ENCODE results near the gene WDR81. TPM values are rescaled to one million over a fixed set of nuclear protein-coding genes. Genes with fewer than 3 reads are reported as not detected.
A peak's percentile ranks its signal among the peaks of the same experiment; 100 is the strongest.
"Not testable (repeated sequence)": the region's sequence is repeated elsewhere in the genome, so short reads cannot be mapped to it uniquely, and the experiment has no call there.

The WDR81 gene
- total RNA-seq, 2 donors from 2014 or later, result 17.9 to 30.9 TPM

GRCh38 chr17:1730326-1731193 lies 6.1 kb downstream of the WDR81 start:
- no peak overlapping the region for H3K4me3 Mint-ChIP-seq
- ATAC-seq, result peak; percentile 24 to 37
- H3K27me3 Mint-ChIP-seq, result no peaks in the 10 kb centered on the region
- no peak for DNase-seq (ENCODE audit: low spot score)
- peaks cover 16 to 21% of the 10 kb centered on the region in 2 donors for H3K4me1 Mint-ChIP-seq (ENCODE audit: low read depth in 2 of 2)
- H3K36me3 Mint-ChIP-seq, result no peaks in the 10 kb centered on the region
- H3K27ac Mint-ChIP-seq, result no peak overlapping the region
- H3K9me3 Mint-ChIP-seq, result no peaks in the 10 kb centered on the region

DNA sequence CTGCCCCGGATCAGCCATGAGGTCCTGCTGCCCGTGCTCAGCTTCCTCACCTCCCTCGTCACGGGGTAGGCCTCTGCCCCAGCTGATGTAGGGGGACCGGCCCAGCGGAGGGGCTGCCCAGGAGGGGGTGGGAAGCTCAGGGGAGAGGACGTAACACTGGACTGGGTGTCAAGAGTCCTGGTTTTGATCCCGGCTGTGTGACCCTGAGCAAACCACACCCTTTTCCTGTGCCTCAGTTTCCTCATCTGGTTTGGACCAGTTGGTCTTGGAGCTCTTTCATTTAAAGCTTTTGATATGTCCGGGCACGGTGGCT lies 6.6 kb downstream of the WDR81 start:
- no peak overlapping the region for H3K27ac Mint-ChIP-seq
- H3K27me3 Mint-ChIP-seq, result no peaks in the 10 kb centered on the region
- ATAC-seq (no peak), DNase-seq (ENCODE audit: low spot score) (no peak)
- no peaks in the 10 kb centered on the region for H3K9me3 Mint-ChIP-seq
- H3K36me3 Mint-ChIP-seq, result no peaks in the 10 kb centered on the region
- no peak overlapping the region for H3K4me3 Mint-ChIP-seq
- peaks cover 12 to 19% of the 10 kb centered on the region in 2 donors for H3K4me1 Mint-ChIP-seq (ENCODE audit: low read depth in 2 of 2)

GRCh38 chr17:1732241-1732832 lies 7.8 kb downstream of the WDR81 start:
- DNase-seq (ENCODE audit: low spot score), result no peak
- Mint-ChIP-seq H3K4me3 (no peak overlapping the region), H3K27ac (no peak overlapping the region), H3K27me3 (no peaks in the 10 kb centered on the region), H3K9me3 (no peaks in the 10 kb centered on the region), H3K4me1 (ENCODE audit: low read depth in 2 of 2) (peaks cover 12 to 22% of the 10 kb centered on the region in 2 donors), H3K36me3 (no peaks in the 10 kb centered on the region)
- no peak for ATAC-seq

DNA sequence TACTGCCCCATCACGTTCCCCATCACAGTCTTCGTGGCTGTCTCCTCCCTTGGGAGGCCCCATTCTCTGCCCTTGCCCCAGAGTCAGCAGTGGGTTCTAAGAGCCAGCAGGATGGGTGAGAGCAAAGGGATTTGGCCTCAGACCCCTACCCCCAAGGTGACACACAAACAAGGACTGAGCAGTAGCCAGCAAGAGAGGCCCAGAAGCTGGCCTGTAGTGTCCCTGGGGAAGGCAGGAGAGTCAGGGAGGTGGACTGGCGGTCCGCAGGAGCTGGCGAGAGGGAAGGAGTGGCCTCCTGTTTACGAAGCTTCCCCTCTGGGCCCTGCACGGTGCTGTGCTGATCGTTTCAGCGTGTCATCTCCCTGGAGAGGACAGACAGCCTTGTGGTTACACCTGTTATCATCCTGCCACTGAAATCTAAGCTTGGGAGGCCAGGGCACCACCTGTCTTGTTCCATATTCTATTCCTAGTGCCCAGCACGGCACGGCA lies 8.4 kb downstream of the WDR81 start:
- no peaks in the 10 kb centered on the region for H3K9me3 Mint-ChIP-seq
- no peak overlapping the region for H3K4me3 Mint-ChIP-seq
- no peak overlapping the region for H3K27ac Mint-ChIP-seq
- DNase-seq (ENCODE audit: low spot score) (no peak), ATAC-seq (no peak)
- no peaks in the 10 kb centered on the region for H3K27me3 Mint-ChIP-seq
- H3K4me1 Mint-ChIP-seq (ENCODE audit: low read depth in 2 of 2), result peaks cover 12 to 22% of the 10 kb centered on the region in 2 donors
- no peaks in the 10 kb centered on the region for H3K36me3 Mint-ChIP-seq

- Mint-ChIP-seq H3K4me1 (ENCODE audit: low read depth in 2 of 2) (peaks cover 7 to 17% of the 10 kb centered on the region in 2 donors), H3K27me3 (no peaks in the 10 kb centered on the region), H3K36me3 (no peaks in the 10 kb centered on the region), H3K4me3 (no peak overlapping the region), H3K27ac (no peak overlapping the region), H3K9me3 (no peaks in the 10 kb centered on the region)
- DNase-seq (ENCODE audit: low spot score), result no peak
- no peak for ATAC-seq
These were observed 9.3 kb downstream of the WDR81 start for GRCh38 chr17:1733759-1734158.

- DNase-seq (ENCODE audit: low spot score) (peak; percentile 35), ATAC-seq (no peak)
- Mint-ChIP-seq H3K4me3 (no peak overlapping the region), H3K9me3 (no peaks in the 10 kb centered on the region), H3K27ac (no peak overlapping the region), H3K4me1 (ENCODE audit: low read depth in 2 of 2) (peaks cover 0 to 9% of the 10 kb centered on the region in 2 donors), H3K27me3 (no peaks in the 10 kb centered on the region), H3K36me3 (no peaks in the 10 kb centered on the region)
These were observed 10.9 kb downstream of the WDR81 start for GRCh38 chr17:1735418-1735817.

GRCh38 chr17:1735834-1736347 lies 11.4 kb downstream of the WDR81 start:
- H3K27me3 Mint-ChIP-seq, result no peaks in the 10 kb centered on the region
- DNase-seq (ENCODE audit: low spot score), result peak; percentile 58
- H3K36me3 Mint-ChIP-seq, result no peaks in the 10 kb centered on the region
- no peaks in the 10 kb centered on the region for H3K9me3 Mint-ChIP-seq
- H3K4me3 Mint-ChIP-seq, result no peak overlapping the region
- H3K4me1 Mint-ChIP-seq (ENCODE audit: low read depth in 2 of 2), result peaks cover 0 to 9% of the 10 kb centered on the region in 2 donors
- ATAC-seq, result no peak
- no peak overlapping the region for H3K27ac Mint-ChIP-seq

DNA sequence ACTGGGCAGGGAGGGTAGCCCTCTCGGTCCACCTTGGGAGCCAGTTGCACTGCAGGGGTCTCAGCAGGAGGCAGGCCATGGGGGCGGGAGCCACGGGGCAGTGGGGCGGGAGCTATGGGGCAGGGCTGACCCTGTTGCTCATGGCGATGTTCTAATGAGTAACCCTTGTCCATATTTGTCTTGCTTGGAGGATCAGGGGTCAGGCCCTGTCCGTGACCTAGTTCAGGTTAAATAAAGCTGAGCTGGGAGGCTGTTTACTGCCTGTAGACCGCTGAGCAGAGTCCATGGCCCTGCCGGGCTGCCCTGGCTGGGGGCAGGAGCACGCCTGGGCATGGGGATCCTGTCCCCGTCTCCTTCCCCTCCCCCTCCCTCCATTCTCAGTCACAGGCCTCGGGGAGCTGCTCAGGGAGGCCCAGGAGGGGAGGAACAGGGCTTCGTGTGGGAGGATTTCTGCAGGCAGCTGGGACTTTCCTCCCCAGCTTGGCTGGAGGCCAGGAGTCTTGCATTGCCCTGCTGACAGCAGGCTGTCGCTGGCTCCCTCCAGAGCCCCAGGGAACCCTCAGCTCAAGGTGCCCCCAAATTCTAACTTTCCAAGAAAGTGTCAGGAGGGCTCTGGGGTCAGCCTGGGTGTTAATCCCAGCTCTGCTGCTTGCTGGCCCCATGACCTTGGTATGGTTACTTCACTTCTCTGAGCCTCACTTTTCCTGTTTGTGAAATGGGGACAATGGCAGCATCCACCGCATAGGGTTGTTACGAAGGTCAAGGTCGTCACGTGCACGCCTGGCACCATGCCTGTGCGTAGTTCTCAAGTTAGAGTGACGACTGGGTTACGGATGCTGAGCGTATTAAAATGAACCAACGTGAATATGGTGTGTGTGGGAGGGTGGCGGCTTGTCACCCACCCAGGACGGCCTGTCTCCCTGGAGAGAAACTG lies 12.1 kb downstream of the WDR81 start:
- no peak overlapping the region for H3K27ac Mint-ChIP-seq
- H3K36me3 Mint-ChIP-seq, result no peaks in the 10 kb centered on the region
- ATAC-seq (peak in 1 of 2 donors; percentile 32), DNase-seq (ENCODE audit: low spot score) (peak; percentile 58)
- H3K4me3 Mint-ChIP-seq, result no peak overlapping the region
- H3K4me1 Mint-ChIP-seq (ENCODE audit: low read depth in 2 of 2), result peaks cover 0 to 9% of the 10 kb centered on the region in 2 donors
- H3K9me3 Mint-ChIP-seq, result no peaks in the 10 kb centered on the region
- H3K27me3 Mint-ChIP-seq, result no peaks in the 10 kb centered on the region

DNA sequence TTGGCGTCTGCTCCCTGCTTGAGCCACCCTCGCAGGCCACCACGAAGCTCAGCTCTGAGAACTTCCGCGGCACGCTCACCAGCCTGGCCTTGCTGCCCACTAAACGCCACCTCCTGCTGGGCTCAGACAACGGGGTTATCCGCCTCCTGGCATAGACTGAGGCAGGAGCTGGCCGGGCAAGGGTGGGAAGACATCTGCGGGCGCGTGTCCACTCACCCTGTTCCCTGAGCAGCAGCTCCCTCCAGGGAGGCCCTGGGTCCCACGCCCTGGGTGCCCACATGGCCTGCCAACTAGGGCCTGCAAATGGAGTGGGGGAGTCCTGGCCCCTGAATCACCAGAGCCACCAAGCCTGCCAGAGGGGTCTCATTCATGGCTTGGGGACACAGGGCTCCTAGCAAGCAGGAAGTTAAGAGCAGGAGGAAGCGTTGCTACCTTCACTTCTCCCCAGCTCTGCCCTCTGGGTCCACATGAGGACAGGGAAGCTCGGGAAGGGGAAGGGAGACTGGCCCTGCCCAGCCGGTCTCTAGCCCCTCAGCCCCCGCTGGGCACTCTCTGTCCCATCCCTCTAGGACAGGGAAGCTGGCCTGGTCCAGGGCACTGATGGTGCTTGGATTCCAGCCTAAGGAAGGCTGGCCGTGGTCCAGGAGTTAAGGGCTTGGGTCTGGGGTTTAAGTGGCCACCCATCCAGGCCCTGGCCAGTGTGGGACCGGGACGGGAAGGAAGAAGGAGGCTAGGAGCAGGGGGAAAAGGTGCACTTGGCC lies 13.2 kb downstream of the WDR81 start:
- Mint-ChIP-seq H3K4me3 (no peak overlapping the region), H3K27me3 (no peaks in the 10 kb centered on the region), H3K4me1 (ENCODE audit: low read depth in 2 of 2) (peaks cover 0 to 9% of the 10 kb centered on the region in 2 donors), H3K36me3 (no peaks in the 10 kb centered on the region), H3K27ac (no peak overlapping the region), H3K9me3 (no peaks in the 10 kb centered on the region)
- DNase-seq (ENCODE audit: low spot score), result peak; percentile 34
- ATAC-seq, result no peak

DNA sequence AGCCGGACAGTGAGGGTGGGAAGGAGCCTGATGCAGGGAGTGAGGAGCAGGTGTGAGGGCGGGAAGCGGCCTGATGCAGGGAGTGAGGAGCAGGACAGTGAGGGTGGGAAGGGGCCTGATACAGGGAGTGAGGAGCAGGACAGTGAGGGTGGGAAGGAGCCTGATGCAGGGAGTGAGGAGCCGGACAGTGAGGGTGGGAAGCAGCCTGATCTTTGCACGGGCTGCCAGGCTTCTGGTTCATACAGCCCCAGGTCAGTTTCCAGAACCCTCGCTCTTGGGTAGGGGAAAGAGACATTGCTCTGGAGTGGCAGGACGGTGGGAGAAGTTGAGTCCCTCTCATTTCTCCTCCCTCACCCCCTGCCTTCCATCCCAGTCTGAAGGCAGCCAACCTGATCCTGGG lies 17.4 kb downstream of the WDR81 start:
- not testable (repeated sequence) for H3K36me3 Mint-ChIP-seq; H3K27me3 Mint-ChIP-seq; DNase-seq (ENCODE audit: low spot score); H3K27ac Mint-ChIP-seq; H3K9me3 Mint-ChIP-seq; ATAC-seq; H3K4me3 Mint-ChIP-seq; H3K4me1 Mint-ChIP-seq (ENCODE audit: low read depth in 2 of 2)

DNA sequence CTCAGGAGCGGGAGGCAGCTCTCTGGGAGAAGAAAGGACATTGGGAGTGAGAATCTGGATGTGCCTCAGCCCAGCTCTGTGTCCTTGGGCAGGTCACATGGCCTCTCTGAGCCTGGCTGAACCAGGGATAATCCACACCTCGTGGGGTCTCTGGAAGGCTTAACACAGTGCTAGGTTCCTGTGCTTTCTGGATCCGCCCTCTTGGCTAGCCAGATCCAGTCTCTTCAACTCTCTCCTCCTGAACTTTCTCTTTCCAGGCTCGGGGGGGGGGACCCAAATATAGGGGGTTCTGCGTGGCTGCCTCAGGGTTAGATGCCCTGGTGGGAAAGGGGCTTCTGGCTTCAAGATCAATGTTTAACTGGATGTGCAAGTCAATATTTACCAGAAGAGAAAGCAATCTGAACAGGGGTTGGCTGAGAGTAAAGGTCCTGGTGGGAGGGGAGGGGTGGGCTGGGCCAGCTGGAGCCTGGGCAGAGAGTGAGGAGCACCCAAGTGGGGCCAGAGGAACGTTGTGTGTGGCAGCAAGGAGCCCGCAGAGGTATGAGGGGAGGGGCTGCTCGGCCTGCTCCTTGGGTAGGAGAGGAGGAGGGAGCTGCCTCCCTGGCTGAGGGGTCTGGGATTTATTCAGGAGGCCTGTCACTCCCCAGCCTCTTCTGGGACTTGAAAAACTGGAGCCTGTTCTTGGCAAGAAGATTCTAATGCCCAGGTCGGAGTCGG lies 18.0 kb downstream of the WDR81 start, which contains the start of gene SERPINF2:
Gene SERPINF2, plus strand, starts transcription at position 501 of the 717 bp plus-strand sequence. CDS start 2,125 bp downstream, outside the sequence.
- DNase-seq (ENCODE audit: low spot score) (no peak), ATAC-seq (no peak)
- Mint-ChIP-seq H3K9me3 (no peaks in the 10 kb centered on the region), H3K27ac (no peak within 1 kb of the TSS), H3K36me3 (no peaks in the 10 kb centered on the region), H3K4me3 (no peak within 1 kb of the TSS), H3K4me1 (ENCODE audit: low read depth in 2 of 2) (no peaks in the 10 kb centered on the region), H3K27me3 (no peaks in the 10 kb centered on the region)

DNA sequence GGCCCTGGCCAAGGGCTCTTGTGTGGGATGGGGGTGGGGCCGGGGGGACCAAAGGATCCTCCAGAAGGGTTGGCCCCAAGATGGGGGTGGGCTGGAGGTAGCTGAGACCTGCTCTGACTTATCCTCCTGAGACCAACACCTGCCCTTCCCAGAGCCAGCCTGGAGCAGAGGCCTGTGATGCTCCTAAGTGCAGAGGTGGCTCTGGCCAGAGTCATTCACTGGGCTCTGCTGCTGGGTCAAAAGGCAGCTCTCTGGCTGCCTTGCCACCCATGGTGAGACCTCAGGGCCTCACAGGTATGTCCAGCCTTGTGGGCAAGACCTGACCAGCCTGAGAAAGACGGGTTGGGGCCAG lies 18.6 kb downstream of the WDR81 start:
- H3K36me3 Mint-ChIP-seq, result no peaks in the 10 kb centered on the region
- no peak overlapping the region for H3K4me3 Mint-ChIP-seq
- H3K4me1 Mint-ChIP-seq (ENCODE audit: low read depth in 2 of 2), result no peaks in the 10 kb centered on the region
- no peak overlapping the region for H3K27ac Mint-ChIP-seq
- no peaks in the 10 kb centered on the region for H3K9me3 Mint-ChIP-seq
- ATAC-seq (no peak), DNase-seq (ENCODE audit: low spot score) (no peak)
- no peaks in the 10 kb centered on the region for H3K27me3 Mint-ChIP-seq

Measured in natural killer cell treated with Interleukin-12 subunit alpha and Interleukin-12 subunit beta and Interleukin-15 and Interleukin-18, amount 100 ng/mL, for 72 hours (primary cell).